GM11168 (cell line): ENCODE results near the gene ATE1.

Source experiments
- in situ Hi-C: fragments of 300-500 bp; cut with MboI; formaldehyde crosslinking; loops from one replicate; pipeline ENCODE4 v1.12.0; 2022; ENCODE audit warnings: low sequenced_read_pairs; ENCODE audit not compliant: unreplicated experiment

Gene ATE1

DNA sequence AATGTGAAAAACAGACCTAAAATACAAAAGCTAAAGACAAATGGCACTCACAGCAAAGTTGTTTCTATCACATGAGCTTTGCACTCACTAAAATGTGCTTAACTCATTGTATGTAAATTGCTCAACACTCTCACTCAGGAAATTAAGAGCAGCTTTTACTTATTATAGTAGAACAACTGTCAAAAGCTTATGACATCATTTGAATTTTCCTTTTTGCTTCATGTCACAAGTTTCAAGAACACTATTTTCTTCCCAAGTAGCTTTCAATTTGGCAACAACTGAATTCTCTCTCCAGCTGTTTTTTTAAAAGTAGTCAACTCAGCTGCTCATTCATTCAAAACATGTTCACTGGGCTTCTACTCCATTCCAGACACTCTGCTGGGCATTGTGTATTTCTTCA is 46.9 kb downstream of the ATE1 start:
- in situ Hi-C loops = loop anchor here (25.0 kb wide), 1 partner anchor 944 kb away; no protein-coding TSS in a partner anchor

DNA sequence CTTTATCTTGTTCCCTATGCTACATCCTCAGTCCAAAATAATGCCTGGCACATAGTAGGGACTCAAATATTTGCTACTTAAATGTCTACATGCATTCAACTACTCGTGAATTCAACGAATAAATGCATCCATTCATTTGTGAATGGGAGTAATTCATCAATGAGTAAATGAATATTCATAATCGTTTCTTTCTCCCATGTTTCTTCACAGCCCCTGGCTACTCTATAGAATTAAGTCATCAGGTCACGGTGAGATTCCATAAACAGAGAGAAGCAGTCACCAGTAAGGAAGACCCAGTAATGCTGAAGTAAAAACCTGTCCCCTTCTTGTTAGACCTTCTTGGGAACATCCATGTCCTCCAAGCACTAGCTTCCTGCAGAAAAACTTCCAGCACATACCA is 48.4 kb downstream of the ATE1 start:
- in situ Hi-C loops = loop anchor here (25.0 kb wide), 1 partner anchor 942 kb away; no protein-coding TSS in a partner anchor

DNA sequence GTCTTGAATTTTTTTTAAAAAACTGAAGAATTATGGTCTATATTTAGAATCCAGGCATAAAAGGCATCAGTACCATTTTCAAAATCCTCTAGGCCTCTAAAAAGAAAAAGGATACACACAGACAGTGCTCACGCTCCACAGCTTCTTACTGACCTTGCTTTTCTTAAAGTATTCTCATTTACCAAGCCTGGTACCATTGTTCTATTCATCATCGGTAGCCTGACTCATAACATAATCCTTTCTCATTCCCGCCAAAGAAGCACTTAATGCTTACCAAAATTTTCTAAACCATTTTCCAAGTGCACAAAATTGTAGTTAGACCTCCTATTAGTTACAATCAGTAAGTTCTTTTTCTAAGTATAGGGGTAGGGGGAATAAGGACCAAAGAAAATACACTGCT is 54.6 kb downstream of the ATE1 start:
- in situ Hi-C loops = no loop called here

DNA sequence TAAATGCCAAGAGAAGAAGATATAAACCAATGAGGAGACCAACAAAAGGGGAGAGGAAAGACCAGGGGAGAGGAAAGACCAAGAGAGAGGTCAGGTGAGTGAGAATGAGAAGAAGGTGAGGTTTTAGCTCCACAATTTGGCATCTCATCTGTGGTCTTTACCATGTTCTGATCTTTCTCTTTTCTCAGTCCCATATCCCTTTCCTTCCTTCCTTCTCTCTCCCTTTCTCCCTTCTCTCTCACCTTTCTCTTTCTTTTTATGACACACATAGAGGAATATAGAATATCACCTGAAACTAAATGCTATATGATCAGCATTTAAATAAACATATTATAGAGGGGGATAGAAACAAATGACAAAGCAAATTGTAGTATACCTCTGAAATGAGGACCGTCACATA is 57.4 kb downstream of the ATE1 start:
- in situ Hi-C loops = no loop called here

DNA sequence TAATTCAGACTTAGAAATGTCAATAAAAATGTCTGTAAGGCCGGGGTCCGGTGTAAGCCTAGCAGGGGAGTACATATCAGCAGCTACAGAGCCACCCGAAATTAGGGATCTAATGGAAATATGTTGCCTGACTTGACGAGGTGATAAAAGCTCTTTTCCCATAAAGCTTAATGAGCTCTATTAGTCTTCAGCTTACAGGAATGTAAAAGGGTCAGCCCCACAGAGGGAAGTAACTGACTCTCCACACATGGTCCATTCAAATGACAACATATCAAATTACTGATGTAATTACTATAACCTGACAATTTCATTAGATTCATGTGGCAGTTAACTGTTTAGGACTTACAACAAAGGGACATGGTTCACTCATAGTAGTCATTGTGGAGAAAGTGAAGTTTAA is 62.3 kb downstream of the ATE1 start:
- in situ Hi-C loops = no loop called here

DNA sequence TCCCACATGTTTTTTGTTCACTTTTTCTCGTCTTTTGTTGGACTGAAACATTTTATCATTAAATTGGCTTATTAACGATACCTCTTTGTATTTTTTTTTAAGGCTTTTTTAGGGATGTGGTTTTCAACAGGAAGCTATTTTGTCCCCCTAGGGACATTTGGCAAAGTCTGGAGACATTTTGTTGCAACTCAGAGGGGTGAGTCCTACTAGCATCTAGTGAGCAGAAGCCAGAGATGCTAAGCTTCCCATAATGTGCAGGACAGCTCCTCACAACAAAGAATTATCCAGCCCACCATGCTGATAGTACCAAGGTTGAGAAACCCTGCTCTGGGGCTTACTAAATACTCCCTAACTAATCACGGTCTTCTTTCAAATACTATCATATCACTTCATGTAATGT is 63.2 kb downstream of the ATE1 start:
- in situ Hi-C loops = no loop called here

DNA sequence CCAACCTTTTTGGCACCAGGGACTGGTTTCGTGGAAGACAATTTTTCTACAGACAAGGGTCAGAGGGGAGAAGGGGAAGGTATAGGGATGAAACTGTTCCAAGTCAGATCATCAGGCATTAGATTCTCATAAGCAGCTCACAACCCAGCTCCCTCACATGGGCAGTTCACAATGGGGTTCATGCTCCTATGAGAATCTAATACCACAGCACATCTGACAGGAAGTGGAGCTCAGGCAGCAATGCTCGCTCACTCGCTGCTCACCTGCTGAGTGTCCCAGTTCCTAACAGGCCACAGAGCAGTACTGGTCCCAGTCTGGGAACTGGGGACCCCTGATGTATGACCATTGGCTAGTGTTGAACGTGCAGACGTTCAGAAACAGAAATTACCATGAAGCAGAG is 63.7 kb downstream of the ATE1 start:
- in situ Hi-C loops = no loop called here

DNA sequence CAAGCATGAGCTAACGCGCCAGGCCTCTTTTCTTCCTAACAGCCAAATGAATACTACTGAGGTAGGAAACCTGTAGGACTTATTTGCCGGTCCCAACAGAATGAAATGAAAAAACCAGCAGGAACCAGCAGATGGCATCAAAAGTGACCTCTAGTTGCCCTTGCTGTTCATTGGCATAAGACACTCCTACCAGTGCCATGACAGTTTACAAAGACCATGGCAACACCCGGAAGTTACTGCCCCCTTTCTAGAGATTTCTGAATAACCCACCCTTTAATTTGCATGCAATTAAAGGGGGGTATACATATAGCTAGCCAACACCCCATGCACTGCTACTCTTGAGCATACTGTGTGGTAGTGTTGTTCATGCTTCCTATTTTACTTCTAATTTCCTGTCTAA is 65.2 kb downstream of the ATE1 start:
- in situ Hi-C loops = no loop called here

DNA sequence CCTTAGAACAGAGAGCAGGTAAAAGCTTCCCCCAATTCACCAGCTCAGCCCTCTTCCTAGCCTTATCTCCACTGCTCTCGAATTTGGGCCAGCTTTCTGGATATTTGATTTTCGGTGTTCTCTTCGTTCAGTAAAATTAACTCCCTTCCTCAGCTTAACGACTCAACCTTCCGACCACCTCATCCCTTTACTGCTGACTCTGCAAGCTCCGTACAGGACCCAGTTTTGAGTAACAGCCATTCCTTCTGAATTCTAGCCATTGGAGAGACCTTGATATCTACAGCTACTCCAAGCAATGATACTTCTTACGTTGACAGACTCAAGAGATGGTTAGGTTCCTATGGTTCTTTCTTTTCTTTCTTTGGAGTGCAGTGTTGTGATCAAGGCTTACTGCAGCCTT is 65.8 kb downstream of the ATE1 start:
- in situ Hi-C loops = no loop called here

DNA sequence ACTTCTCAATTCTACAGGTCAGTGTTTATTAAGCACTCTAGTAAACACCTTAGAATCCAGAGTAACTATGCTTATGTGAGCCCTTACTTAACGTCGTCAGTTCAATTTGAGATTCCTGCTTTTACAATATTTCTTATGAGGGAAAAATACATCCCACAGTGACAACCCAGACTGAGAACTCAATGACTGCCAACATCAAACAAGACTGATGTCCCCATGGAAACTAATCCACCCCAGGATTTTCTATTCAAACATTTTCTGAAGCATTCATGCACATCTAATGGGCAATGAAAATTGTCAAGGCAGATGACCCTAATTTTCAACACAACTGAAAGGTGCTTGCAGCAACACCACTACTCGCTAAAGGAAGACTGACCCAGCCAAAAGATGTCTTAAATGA is 67.0 kb downstream of the ATE1 start:
- in situ Hi-C loops = no loop called here

DNA sequence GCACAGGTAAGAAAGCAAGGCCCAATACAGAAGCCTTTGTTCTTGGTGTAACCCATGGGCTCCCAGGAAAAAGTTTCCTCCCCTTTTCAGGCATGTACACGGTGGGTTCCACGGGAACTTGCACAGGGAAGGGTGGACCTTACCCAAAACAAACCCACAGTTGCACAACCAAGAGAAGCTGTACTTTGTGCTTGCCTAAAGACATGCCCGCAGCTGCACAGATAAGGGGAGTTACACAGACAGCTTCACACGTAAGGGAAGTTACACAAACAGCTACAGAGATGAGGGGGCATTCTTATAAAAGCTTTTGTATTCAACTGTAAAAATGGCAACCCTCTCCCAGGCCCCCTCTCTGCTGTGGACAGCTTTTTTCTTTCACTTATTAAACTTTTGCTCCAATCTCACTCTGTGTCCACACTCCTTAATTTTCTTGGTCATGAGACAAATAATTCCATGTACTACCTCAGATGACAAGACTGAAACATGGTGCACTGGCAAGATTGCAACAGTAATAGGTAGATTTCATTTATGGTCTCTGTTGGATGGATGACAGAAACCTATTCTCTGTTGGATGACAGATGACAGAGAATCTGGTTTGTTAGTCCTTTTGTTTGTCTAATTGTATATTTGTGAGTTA is 72.9 kb downstream of the ATE1 start:
- in situ Hi-C loops = no loop called here

DNA sequence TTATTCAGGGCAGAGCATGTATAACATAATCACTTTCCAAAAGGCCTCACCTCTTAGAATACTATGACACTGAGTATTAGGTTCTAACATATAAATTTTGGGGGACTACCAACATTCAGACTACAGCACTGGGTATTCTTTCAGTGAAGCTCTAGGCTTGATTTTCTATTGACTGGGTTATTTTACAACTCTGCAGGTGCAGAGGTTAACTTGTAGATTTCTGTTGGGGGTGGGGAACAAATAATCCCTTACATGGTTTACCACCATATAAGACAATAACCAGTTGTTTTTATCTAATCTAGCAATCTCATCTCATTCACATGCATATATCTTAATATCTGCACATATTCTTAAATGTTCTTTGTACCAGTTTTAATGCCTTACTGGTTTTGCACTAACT is 73.9 kb downstream of the ATE1 start:
- in situ Hi-C loops = no loop called here

DNA sequence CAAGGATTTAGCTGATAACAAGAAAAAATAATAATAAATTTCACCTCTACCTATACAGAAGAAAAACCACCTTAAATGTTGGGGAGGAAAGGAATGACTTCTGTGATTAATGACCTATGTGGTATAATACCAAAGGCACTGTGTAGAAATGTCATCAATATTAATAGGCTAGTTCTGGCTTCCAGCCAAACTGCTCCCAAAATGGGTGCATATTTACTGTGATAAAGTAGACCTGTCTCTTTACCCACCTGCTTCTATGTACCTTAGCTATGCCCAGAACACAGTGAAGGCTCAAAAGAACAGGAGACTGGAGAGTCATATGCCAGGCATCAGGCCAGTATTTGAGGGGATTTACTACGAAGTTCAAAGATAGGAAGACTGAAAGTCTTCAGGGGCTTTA is 76.0 kb downstream of the ATE1 start:
- in situ Hi-C loops = no loop called here

DNA sequence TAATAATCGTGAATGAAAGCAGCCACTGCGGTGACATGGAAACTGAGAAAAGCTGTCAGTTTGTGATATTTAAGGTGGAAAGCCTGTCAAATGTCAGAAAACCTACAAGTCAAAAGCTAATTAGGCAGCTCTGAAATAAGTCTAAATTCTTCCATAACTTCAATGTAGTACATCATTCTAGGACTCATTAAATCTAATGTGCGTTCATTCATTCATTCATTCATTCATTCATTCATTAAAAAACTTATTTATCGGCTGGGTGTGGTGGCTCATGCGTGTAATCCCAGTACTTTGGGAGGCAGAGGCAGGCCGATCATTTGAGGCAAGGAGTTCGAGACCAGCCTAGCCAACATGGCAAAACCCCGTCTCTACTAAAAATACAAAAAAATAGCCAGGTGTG is 79.7 kb downstream of the ATE1 start:
- in situ Hi-C loops = no loop called here

DNA sequence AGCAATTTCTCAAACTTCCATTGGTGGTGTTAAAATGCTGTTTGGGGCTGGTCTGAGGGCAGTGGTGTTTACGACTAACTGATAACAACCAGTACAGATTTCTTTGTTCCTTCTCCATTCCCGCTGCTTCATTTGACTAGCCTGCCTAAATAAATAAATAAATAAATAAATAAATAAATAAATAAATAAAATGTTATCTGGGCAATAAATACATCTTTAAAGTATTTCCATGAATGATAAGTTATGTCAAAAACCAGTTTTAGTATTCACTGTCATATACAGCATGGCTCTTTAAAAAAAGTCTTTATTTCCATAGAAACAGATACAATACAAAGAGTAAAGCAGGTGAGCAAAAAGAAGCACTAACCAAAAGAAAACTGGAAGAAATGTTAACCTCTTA is 81.3 kb downstream of the ATE1 start:
- in situ Hi-C loops = no loop called here

DNA sequence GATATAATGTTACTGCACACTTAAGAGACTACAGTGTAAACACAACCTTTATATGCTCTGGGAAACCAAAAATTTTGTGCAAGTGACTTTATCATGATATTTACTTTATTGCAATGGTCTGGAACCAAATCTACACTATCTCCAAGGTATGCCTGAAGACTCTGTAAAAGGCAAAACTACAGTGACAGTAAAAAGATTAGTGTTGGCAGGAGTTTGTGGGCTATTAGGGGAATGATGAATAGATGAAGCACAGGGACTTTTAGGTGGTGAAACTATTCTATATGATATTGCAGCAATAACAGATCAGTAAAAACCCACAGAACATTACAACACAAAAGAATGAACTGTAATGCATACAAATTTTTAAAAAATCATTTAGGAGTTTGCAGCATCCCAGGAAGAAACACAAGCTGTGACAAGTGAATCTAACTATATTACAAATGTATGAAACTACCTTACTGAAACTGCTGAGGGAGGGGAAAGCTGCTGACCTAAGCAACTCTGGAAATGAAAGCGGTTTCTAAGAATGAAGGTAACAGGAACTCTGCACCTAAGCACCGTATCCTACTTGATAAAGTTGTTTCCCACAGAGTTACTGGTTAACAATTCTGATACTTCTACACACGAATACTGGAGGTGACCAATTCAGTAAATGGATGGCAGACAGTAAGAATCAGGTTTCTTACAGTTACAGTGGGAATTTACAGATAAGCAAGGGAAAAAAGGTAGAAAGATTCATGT is 82.6 kb downstream of the ATE1 start:
- in situ Hi-C loops = no loop called here

DNA sequence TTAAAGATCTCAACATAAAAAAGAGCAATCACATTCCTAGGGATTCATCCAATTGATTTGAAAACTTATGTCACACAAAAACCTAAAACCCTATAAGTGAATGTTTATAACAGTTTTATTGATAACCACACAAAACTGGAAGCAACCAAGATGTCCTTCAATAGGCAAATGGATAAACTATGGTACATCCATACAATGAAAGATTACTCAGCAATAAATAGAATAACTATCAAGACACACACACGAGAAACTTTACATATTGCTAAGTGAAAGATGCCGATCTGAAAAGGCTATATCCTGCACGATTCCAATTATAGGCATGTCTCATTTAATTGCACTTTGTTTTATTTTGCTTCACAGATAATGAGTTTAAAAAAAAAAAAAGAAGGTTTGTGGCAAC is 83.3 kb downstream of the ATE1 start:
- in situ Hi-C loops = no loop called here

DNA sequence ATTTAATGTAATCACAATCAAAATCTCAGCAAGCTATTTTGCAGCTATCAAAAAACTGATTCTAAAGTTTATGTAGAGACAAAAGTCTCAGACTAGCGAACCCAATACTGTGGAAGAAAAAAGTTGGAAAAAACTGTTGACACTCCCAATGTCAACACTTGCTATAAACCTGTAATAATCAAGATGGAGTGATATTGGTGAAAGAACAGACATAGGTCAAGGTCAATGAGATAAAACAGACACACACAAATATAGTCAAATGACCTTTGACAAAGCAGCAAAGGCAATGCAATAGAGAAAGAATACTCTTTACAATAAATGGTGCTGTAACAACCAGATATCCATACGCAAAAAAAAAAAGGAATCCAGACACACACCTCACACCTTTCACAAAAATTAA is 84.5 kb downstream of the ATE1 start:
- in situ Hi-C loops = no loop called here

DNA sequence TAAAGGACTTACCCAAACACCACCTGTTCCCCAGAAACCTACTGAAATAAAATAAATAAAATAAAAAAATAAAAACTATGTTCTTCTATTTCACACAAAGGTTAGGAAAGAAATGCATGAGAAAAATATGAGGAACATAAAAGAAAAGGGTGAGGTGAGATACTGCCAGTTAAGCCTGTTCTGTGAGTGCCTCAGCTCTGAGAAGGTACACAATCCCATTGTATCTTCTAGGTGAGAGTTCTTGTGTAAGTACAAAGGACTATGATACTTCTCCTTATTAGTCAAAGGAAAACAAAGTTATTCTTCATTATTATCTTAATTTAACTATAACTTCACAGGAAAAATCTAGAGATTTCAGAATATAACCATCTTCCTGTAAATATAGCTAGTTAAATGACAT is 86.0 kb downstream of the ATE1 start:
- in situ Hi-C loops = no loop called here

DNA sequence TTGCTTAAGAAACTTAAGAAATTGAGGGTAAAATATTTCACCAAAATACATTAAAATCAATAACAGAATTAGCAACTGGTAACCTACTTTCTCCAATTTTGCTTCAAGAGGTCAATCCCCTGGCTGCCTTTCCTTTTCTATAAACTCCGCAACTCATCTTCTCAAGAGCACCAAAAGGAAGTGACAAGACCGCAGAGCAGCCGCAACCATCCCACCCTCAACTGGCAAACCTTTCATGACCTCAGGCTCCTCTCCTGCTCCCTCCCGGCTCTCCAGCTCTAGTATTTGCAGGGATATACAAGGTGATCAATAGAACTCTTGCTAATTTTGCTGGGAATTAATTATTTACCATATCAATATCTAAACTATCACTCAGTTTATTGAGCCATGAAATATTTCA is 88.9 kb downstream of the ATE1 start:
- in situ Hi-C loops = no loop called here

DNA sequence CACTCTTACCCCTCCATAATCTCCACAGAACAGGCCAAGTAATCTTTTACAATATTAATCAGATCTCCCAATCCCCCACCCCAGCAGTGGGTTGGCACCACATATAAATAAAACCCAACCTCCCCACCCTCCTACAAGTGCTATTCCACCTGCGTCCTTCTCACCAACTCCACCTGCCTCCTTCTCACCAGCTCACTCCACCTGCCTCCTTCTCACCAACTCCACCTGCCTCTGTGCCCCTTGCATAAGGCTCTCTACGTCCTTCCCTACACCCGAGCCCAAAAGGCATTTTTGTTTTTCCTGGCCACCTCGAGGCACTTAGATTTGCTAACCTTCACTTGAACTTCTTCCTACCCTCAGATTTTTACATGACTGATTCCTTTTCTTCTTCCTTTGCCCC is 89.7 kb downstream of the ATE1 start:
- in situ Hi-C loops = no loop called here

DNA sequence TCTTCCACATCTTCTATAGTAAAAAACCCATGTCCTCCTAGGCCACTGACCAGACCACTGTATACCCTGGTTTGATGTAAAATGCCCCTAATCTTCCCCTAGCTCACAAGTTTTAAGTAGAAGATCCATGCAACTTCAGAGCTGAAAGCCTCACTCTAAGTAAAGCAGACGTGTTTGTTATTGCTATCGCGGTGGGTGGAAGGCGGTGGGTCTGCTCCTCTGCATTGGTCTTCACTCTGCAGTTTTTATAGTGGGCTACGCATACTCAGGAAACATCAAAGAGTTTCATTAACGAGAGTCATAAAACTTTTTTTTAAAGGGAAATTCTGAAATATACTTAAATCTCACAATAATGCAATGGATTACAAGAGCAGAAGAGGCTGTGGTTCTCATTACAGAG is 91.7 kb downstream of the ATE1 start:
- in situ Hi-C loops = no loop called here
